ENCODE results near the gene ADGRL2.

The ADGRL2 gene

DNA sequence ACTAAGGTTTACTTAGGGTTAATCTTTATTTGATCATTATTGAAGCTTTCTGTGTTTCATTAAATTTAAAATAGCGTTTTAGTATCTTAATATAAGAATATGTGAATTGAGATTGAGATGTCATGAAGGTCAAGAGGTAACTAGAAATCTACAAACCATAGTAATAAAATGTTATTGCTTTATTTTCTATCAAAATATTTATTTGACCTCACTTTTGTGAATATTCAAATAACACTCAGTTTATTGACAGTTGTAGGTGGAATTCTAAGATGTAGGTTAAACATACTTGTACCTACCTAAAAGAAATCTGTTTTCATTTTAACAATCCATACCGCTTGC is 5.7 kb downstream of the ADGRL2 start:
- DNase-seq, result no peak

DNA sequence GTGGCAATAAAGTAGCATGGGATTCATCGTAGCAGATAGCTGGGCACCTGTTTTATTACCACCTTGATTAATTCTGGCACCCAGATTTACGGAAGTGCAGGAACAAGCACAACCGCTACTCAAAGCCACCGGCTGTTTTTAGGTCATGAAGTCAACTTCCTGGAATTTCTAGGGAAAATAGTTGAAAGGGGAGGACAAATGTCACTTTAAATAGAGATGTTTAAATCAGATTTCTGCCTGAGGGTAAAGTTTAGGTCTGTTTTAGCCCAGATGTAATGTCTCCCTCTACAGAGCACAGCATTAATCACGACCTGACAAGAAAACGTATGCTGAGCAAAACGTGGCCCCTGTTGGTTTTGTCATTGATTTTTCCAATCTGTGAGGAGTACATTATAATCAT is 8.0 kb downstream of the ADGRL2 start:
- no peak for DNase-seq

DNA sequence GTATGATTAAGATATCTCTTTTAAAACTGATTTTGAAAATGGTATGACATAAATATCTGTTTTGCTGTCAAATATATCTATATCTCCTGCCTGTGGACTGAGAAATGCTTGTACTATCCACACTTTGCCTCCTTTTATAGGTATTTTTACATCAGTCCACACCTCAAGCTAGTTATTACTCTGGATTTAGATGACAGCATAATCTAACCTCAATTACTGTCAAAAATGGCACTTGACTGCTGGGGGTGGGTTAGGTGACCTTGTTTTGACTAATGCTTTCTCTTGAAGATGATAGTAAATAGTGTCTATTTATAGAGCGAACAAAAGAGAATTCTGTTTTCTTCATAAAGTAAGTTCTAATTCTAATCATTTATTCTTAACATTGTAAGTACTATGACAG is 9.1 kb downstream of the ADGRL2 start:
- no peak for DNase-seq

DNA sequence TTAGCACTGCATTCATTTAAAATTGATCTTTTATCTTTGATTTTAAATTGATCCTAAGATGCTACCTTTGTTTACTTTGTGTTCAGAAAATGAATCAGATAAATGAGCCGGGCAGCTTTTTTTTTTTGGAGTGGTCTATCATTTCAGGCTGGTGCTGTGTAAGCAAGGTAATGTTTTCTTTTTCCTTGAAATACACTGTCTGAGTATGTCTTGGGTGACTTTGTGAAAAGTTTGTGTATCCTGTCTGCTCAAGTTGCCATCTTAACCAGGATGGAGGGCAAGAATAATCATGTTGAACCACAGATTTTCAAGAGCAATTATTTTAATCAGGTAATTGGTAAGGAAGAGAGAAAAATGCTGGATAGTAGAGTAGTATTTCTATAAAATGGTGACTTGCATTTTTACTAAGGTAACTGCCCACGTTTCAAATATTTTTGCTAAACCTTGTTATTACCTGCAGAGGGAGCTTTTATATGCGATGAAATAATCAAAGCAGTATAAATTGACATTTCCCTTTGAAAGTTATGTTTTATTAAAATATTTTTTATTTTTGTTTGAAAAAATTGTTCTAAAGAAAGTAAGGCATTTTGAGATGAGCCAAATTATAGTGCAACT is 11.1 kb downstream of the ADGRL2 start:
- no peak for DNase-seq

DNA sequence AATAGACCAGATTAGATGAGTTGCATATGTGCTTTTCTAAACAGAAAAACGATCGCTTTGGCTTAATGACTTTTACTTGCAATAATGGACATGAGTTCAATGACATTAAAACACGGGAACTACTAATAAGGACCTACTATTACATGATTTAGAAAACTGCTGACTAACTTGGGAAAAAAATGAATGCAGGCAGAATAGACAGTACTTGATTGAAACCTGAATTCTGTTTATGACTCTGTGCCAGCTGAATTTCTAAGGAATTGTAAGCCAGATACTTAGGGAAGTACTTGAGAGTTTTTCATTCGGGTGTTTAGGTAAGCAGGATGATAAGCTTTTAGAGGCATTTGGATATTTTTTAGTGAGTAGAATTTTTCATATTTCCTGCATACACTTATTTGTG is 12.0 kb downstream of the ADGRL2 start:
- no peak for DNase-seq

DNA sequence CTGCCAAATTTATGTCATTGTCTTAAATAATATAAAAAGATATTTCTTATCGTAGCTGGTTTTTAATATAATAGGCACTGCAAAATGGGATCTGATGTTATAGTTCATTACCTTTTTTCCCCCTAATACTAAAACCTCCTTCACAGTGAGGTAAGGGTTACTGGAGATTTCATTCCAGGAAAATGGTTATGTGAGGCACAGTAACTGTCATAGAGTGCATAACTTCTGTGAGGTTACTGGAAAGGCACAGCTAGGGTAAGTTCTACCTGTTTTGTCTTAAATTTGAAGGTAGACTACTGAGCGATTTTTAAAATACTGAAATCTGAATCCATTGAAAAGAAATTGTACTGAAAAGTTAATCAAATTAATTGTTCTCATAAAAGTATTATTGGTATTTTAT is 13.0 kb downstream of the ADGRL2 start:
- DNase-seq, result no peak

DNA sequence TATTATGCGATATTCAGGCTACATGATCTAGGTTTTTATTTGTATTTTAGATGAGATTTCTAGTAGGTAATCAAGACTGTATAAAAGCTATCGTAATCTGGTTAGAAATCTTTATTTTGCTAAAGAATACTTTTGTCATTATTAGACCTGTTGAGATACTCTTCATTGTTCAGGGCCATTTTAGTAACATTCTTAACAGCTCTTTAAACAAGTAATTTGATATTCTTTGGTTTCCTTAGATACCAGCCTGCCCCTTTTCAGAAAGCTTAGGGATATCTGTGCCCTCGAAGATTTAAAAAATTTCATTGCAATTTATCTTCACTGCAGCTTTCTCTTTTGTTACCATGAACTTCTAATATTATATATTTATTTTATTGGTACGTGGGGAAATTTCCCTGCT is 18.9 kb downstream of the ADGRL2 start:
- DNase-seq, result no peak

DNA sequence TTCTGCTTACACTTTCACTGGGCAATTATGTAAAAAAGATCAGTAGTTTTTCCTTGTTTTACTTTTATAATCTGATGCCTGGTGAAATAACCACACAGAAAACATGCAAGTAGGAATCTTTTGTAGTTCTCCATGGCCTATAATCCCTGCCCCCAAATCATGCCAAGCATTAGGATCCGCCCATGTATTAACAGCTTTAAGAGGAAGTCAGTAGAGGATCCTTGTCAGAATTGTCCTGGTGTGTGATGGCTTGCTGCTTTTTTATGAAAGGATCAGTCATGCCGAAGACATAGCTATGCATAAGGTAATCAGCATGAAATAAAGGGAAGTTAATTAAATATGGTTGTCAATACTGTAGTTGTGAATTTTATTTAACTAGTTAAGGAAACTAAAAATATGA is 20.0 kb downstream of the ADGRL2 start:
- DNase-seq, result no peak

DNA sequence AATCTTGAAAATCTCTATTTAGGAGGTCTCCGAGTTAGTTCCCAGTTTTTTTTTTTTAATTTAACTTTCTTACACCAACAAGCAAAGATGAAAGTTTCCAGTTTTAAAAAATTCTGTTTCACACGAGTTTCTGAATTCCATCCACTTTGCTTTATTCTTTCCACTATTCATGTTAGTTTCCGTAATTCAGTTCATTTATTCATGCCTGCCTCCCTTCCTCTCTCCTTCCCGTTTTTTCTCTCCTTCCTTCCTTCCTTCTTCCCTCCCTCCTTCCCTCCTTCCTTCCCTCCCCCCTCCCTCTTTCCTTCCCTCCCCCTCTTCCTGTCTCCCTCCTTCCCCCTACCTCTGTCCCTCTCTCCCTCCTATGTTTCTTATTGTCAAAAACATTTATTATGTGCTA is 22.3 kb downstream of the ADGRL2 start:
- DNase-seq, result no peak

DNA sequence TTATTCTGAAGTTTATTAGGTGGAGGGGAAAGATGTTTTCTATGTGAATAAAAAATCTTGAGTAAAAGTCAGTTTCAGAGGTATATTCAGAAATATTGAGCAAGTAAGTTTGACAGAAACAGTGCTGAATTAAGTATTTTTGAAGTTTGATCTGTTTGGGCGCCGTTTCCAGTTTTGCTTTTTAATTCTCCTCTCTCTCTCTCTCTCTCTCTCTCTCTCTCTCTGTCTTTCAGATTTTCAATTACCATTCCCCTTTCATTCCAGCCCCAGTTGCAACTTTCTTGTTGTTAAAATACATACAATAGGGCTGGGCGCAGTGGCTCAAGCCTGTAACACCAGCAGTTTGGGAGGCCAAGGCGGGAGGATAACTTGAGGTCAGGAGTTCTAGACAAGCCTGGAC is 24.0 kb downstream of the ADGRL2 start:
- DNase-seq, result no peak

DNA sequence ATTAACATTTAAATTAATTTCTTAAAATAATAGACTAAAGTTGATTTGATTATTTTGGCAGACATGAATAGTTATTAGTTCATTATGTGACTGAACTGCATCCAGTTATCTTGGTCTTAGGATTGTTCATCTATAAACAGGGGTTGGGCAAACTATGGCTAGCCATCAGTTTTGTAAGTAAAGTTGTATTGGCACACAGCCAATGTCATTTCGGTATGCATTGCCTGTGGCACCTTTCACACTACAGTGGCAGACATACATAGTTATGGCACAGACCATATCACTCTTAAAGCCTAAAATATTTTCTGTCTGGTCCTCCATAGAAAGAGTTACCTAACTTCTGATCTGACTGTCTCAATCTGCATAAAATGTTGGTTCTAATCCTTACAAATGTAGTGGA is 27.2 kb downstream of the ADGRL2 start:
- DNase-seq, result no peak

DNA sequence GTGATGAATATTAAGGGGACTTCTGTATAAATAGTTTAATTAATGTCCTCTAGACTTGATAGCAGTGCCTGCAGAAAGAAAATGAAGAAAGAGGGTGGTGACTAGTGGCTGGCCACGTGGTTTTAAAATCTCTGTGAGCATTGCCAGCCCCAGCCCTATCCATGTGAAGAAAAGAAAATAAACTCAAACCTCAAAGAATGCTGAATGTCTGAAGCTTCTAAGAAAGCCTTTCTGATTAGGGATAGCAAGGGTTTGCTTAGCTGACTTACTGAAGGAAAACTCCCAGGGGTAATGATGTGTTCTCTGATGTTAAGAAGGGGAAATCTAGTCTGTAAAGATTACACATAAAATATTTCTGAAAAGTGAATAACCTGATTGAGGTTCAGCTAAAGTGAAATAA is 31.8 kb downstream of the ADGRL2 start:
- DNase-seq, result no peak

DNA sequence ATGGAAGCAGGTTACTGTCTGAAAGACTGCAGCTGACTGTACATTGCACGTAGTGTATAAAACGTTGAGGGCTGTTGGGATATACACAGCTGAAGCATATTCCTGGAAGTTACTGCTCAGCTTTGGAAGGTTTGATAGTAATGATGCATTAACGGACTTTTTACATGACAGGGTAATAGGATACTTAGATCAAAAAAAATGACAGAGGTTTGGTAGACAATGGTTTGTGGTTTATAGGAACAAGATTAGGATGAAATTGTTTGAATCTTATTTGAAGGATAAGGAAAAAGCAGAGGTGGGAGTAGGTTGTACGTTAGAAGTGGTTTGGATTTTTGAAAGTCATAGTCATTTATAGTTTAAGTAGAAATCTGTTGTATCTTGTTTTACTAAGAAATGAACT is 33.0 kb downstream of the ADGRL2 start:
- DNase-seq, result no peak

DNA sequence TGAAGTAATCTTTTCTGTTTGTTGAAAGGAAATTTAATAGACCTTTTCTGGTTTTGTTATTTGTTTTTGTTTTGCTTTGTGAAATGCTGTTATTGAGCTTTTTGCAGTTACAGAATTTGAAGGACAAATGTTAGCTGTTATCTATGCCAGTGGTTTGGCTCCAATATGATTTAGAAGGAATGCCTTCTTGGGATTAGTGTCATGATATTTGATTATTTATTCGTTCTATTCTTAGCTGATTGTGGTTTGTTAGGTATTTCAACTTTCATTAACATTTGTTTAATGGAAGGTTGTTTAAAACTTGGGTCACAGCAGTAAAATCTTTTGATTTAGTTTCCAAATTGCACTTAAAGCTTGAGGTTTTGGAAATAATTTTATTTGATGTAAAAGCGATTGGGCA is 33.5 kb downstream of the ADGRL2 start:
- no peak for DNase-seq

DNA sequence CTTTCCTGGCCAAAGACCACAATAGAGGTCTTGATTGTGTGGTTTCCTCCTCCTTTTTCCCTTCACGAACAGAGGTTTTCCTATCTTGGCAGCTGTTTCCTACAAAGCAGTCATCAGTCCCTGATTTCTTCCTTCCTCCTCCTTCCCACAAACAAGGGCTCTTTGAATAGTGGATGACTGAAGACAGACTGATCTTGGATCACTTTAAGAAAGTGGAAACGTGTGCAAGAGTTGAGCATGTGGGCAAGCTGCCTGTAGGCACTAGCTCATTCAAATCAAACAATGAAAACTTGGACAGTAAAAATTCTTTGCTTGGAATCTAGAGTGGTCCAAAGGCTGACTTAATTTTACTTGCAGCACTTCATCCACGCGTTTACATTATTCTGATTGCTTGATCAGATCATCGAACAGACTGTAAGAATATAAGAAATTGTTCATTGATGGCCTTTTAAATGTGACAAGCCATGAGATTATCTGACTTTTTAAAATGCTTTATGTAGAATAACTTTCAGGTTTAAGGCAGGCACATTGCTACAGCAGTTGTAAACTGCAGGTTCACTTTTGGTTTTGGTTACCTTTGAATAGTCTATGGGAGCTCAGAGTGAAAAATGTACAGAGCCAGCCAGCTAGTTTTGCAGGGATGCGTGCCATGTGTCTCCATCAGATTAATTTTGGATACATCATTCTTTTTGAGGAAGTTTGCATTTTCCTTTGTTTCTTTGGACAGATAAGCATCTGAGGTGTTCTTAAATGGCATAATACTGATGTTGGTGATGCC is 34.4 kb downstream of the ADGRL2 start:
- no peak for DNase-seq

DNA sequence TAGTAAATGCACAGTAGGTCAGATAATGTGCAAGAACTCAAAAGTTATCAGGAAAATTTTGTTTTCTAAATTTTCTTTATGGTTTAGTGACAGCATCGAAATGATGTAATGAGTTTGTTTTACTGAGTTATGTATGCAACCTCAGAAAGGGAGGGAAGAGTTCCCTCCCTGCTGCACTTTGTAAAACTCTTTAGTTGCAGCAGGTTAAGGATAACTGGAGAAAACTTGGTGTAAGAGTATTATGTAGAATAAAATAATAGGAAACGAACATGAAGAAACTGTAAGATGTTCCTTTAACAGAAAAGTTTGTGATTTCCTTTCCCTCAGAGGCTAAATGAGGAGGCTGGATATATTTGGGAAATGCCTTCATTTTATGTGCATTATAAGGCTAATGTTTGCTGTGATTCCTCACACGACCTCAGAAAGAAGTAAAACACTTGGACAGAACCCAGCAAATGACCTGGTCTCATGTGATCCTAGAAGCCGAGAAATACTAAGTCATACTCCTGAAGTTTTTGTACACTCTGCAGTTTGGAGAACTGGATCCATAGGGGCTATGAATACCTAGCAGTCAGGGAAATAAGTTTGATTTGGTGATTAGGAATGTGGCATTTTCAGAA is 35.4 kb downstream of the ADGRL2 start:
- no peak for DNase-seq

DNA sequence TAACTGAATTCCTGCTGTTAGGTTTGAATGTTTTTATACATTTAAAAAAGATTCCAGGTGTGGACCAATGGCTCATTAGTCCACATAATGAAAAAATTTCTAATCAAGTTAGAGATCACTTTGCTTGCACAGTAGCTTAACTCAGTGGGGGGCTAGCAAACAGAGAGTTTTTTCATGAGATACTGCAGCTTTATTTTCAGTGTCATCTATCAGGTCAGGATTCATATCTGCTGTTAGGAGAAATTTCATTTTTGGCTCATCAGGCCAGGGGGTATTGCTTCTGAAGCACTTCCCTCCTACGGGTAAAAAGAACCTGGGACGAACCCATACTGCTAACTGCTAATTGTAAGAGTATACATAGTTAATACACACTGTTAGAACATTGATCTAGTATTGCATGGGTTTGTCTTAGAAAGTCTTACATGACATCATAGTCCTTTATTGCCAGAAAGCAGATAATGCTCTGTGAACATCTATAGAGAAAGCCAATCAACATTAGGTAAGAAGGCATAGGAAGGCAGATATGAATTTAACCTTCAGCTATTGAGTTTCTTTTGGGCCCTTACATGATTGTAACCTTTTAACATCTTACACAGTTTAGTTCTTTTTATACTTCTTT is 38.0 kb downstream of the ADGRL2 start:
- no peak for DNase-seq

DNA sequence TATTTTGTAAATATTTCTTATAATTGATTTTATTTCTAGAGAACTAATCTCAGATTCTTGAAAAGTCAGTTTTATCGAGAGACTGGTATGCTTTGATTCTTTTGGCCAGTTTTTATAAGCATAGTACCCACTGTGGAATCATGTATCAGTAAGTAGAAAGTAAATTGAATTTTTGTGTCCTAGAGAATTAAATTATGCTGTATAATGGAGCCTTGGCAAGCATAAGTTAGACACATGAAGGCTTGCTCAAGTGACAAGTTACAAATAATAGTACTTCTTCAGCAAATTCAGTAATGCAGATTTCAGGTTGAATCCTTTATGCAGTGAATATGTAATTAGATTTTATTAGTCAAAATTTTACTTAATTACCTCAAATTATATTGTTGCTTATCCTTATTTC is 40.1 kb downstream of the ADGRL2 start:
- DNase-seq, result no peak

DNA sequence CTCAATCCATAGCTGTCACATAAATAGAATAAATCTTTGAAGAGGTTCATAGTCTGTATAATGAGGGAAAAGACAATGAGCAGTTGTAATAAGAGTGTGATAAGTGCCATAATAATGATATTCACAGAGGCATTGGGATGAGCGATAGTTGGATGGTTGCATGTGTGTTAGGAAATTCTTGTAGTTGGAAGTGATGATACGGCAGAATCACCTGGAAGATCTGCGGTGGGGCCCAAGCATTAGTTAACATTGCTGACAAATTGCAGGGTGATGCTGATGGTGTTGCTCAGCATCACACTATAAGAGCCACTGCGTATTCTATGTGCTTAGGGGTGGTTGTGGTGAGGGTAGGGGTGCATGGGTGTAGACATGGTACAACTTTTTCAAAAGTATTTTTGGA is 41.1 kb downstream of the ADGRL2 start:
- DNase-seq, result no peak

DNA sequence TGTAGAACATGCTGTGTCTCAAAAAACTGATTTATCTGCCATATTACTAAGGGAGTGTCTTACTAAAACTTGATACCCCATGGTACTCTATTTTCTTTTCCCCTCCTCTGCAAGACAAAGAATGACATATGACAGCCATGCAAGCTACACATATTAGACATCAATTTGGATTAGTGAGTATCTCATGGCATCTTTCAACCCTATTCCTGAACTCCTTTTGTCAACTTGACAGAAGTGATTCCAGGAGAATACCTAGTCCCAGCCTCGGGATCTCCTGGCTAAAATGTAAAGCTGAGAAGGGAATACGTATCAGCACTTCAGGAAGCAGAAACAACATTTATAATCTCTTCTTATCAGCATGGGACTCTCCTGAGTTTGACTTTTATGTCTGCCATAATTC is 43.7 kb downstream of the ADGRL2 start:
- no peak for DNase-seq

DNA sequence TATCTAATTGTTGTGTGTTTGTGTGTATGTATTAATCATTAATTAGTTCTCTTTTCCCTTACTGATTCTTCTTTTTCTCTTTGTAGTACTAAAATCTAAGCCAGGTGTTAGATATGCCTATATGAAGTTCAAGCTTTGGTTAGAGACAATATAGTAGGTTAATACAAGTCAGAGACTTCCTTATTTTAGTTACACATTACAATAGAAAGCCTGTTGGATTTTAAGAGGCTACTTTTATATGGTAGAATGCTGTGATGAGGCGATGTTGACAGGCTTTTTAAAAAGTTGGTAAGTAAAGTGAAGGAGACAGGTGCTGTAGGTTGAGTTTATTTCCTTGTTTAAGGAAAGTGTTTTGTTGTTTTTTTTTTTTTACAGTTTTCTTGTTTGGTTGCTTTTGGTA is 45.9 kb downstream of the ADGRL2 start:
- DNase-seq, result no peak

DNA sequence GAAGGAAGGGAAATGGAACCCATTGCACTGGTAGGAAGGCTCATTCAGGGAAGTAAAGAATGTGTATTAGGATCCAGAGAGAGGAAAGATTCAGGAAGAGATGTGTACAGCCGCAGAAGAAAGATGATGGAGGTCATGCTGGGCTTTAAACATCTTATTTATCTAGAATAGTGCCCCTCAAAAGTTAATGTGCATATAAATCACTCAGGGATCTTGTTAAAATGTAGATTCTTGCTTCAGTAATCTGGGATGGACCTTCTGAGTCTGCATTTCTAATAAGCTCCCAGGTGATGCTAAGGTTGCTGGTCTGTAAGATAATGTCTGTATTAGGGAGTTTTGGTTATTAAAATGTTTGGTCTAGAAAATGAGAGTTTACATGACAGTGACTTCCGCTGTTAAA is 46.3 kb downstream of the ADGRL2 start:
- DNase-seq, result no peak

DNA sequence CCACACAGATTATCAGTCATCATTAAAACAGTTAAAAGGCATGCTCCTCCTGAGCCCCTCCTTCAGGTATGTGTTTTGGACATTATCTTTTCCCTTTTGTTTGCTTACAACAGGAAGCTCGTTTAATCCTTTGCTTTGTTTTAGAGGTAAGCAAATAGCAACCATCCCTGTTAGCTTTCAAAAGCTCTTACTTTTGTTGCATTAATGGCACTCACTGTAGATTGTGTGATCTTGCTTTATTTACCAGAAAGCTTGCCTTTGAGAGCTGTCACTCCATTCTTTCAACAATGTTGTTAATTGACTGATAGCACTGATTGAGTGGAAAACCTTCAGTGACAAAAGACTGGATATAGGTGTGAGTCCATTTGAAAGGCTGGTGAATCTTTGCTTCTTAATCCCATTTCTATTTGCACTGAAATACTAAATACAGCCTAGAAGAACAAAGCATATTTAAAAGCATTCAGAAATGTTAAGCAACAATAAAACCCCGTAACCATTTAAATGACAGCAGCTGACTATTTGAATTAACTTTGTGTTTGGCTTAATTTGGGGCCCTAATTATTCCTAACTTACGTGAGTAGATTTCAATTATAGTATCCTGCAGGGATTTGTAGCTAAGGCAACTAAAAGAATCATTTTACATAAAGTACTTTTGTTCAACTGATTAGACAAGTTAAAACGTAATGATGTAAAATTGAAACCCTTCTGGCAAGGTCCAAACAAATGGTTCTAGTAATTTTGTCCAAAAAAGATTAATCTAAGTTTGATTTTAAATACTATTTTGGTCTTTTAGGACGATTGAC is 48.3 kb downstream of the ADGRL2 start:
- DNase-seq, result no peak

Data from inflammatory macrophage (primary cell).